BJ (cell line): ENCODE data around the gene AIP. TPM values are rescaled to one million over a fixed set of nuclear protein-coding genes. Genes with fewer than 3 reads are reported as not detected.

ENCODE experiments used
- CTCF ChIA-PET: fragments of 350-600 bp; formaldehyde crosslinking; extraction: SDS; loops from one replicate; lab custom pipeline; 2021; ENCODE audit warnings: antibody characterized with exemption, inconsistent platforms; lab: Yijun Ruan, JAX
- POLR2A ChIA-PET: fragments of 300-600 bp; sonication (Branson Sonifier 250); formaldehyde crosslinking; extraction: SDS; loops from one replicate; lab custom pipeline; 2021; ENCODE audit warnings: antibody characterized with exemption; lab: Charles Lee
- DNase-seq: peaks from one replicate; pipeline ENCODE4 v3.0.0-alpha.2; 2011; ENCODE audit warnings: low read depth
- H3K27me3 ChIP-seq: 2 replicates; pipeline ENCODE4 v1.6.0; 2011; ENCODE audit warnings: low read length; ENCODE audit not compliant: control insufficient read depth, insufficient read depth
- H3K36me3 ChIP-seq: 2 replicates; pipeline ENCODE4 v1.5.1; 2011; ENCODE audit warnings: low read length; ENCODE audit not compliant: control insufficient read depth, insufficient read depth
- H3K4me3 ChIP-seq: 2 replicates; pipeline ENCODE4 v1.5.1; 2011; ENCODE audit warnings: low read depth, mild to moderate bottlenecking, control low read depth, low read length
- polyA plus RNA-seq: library from polyadenylated mRNA; depleted of rRNA; stranded (reverse); fragments of >200 nt; gene quantifications from 2 replicates; pipeline ENCODE4 v1.2.3, GENCODE V29; 2011
- TF ChIP-seq, protein P1 (sequence below): IDR thresholded peaks from 2 replicates; pipeline ENCODE4 v1.5.1; 2011; ENCODE audit warnings: low read depth, mild to moderate bottlenecking, control low read depth, inconsistent platforms, low read length, moderate library complexity; ENCODE audit not compliant: insufficient read depth

AIP gene
- polyA plus RNA-seq, 1 experiment, result 133 TPM

DNA sequence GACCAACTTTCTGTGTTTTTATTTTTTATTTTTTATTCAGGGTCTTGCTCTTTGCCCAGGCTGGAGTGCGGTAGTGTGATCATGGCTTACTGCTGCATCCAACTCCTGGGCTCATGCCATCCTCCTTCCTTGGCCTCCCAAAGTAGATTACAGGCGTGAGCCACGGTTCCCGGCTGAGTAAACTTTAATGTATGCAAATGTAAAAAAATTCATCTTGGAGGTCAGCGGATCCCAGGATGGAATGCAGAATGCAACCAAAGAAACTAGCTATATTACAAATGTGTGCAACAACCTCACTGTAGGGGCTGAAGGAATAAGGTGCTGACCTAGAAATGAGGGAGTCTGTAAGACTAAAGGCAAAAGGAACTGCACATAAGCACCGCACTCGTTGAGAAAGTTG, 31.3 kb downstream of the AIP start:
- TF ChIP-seq, protein P1, sequence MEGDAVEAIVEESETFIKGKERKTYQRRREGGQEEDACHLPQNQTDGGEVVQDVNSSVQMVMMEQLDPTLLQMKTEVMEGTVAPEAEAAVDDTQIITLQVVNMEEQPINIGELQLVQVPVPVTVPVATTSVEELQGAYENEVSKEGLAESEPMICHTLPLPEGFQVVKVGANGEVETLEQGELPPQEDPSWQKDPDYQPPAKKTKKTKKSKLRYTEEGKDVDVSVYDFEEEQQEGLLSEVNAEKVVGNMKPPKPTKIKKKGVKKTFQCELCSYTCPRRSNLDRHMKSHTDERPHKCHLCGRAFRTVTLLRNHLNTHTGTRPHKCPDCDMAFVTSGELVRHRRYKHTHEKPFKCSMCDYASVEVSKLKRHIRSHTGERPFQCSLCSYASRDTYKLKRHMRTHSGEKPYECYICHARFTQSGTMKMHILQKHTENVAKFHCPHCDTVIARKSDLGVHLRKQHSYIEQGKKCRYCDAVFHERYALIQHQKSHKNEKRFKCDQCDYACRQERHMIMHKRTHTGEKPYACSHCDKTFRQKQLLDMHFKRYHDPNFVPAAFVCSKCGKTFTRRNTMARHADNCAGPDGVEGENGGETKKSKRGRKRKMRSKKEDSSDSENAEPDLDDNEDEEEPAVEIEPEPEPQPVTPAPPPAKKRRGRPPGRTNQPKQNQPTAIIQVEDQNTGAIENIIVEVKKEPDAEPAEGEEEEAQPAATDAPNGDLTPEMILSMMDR, result no peak

DNA sequence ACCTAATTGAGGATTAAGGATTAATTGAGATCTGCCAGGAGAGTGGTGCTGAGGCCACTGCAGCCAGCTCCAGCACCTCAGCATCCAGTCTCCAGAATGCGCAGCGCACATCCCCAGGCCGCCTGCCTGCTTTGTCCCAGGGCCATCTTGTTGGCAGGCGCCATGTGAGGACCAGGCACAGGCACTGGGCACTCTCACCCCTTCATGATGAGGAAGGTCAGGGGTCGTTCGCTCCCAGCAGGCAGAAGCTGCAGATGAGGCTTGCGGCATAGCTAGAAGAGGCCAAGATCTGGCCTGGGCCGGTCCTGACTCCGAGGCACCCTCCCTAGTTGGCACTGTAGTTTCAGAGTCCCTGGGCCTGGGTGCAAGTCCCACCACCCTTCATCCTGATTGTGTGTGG, 34.0 kb downstream of the AIP start:
- 0 out of 2 replicates have a peak, but pooled peaks cover 3% of the 10 kb centered on the region for H3K27me3 ChIP-seq
- no peak overlapping the region for H3K4me3 ChIP-seq
- H3K36me3 ChIP-seq, result no peaks in the 10 kb centered on the region
- ChIA-PET POLR2A (no interaction called here), CTCF (no interaction called here)
- DNase-seq, result no peak
- TF ChIP-seq, protein P1, result no peak

More for the DNA sequence above, 31.3 kb downstream of the AIP start:
- peaks cover 3% of the 10 kb centered on the region; the same call in 1 of the 2 replicates for H3K27me3 ChIP-seq
- H3K4me3 ChIP-seq, result no peak overlapping the region
- ChIA-PET CTCF (interaction anchor here (1.1 to 1.8 kb wide), 2 partner anchors 12 to 113 kb away, joined by 3 to 4 read pairs; partner anchors contain the start of gene PPP1CA), POLR2A (no interaction called here)
- DNase-seq, result no peak
- H3K36me3 ChIP-seq, result no peaks in the 10 kb centered on the region

DNA sequence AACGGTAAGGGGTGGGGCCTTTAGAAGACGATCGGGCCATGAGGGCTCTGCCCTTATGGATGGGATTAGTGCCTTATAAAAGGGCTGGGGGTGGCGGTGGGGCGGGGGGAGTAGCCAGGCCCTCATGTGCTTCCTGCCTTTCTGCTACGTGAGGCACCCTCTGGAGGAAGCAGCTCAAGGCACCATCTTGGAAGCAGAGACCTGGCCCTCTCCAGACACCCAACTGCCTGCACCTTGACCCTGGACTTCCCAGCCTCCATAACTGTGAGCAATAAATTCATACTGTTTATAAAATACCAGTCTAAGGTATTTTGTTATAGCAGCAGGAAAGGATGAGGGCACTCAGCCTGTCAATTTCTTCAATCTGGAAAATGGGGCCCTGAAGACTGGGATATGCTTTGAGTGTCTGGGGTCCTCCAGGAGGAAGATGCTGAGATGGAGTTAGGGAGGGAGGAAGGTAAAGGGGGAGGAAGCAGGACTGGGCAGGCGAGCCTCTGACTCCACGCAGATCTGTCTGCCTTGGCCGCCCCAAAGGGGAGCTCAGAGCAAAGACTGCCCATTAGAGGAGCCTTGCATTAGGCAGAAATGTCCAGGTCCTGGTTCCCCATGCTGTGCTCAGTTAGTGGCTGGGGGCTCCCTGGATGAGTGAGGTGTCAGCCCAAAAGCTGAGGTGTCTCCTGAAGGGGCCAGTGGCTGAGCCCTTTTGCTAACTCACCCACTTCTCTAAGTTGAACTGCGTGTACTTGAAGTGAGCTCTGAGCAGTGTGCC, 35.1 kb downstream of the AIP start:
- POLR2A ChIA-PET, result no interaction called here
- Histone ChIP-seq H3K36me3 (no peaks in the 10 kb centered on the region), H3K4me3 (no peak overlapping the region)

DNA sequence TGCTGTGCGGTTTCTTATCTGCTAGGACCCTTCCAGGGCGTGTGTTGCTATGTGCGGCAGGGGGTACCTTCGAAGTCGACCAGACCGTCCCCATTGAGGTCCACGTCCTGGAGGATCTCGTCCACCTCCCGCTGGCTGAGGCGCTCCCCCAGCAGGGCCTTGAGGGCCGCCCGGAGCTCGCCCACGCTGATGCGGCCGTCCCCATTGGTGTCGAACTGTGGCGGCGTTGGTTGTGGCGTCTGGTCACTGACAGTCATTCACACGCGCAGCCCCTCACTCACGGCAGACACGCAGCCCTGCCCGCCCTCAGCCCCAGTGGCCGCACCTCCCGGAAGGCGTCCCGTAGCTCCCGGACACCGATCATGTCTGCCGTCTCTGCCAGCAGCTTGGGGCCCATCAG, 36.9 kb downstream of the AIP start:
- ChIA-PET POLR2A (no interaction called here), CTCF (no interaction called here)
- TF ChIP-seq, protein P1, result no peak
- 0 out of 2 replicates have a peak, but pooled peaks cover 1% of the 10 kb centered on the region for H3K27me3 ChIP-seq
- H3K36me3 ChIP-seq, result no peaks in the 10 kb centered on the region
- no peak for DNase-seq
- no peak overlapping the region for H3K4me3 ChIP-seq

More for the DNA sequence above, 35.1 kb downstream of the AIP start:
- 0 out of 2 replicates have a peak, but pooled peaks cover 1% of the 10 kb centered on the region for H3K27me3 ChIP-seq
- TF ChIP-seq, protein P1, result no peak
- CTCF ChIA-PET, result no interaction called here
- no peak for DNase-seq

DNA sequence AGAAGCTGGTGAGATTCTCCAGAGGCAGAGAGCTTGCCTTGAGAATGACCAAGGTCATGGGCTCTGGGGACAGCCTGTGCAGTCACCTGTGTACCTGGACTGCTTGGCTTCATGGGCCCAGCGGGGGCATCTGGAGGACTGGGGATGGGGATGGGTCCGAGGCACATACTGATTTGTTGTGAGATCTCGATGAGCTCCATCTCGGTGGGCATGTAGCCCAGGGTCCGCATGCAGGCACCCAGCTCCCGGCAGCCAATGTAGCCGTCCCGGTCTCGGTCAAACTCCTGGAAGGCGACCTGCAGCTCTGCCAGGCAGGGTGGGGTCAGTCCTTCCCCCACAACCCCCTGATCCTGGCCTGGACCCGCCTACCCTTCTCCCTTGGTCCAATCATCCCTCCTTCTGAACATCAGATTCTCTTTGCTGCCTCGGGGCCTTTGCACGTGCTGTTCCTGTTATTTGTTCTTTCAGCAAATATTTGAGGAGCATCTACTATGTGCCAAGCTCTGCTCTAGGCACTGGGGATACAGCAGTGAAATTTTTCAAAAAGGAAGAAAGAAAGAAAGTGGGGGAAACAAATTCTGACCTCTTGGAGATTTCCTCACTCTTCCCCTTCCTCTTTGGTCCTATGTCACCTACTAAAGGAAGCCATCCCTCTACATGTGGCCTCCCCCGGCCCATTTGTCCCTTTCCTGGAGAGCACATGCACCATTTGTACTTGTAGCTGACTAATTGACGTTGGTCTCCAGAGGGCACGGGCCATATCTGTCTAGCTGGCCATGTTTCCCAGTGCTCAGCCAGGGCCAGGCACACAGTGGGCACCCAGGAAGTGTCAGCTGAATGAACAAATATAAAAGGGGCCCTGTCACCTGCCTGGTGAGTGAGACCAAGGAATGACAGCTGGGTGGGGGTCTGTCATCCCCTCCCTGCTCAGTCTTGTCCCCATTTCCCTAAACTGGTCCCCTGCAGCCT, 38.3 kb downstream of the AIP start:
- H3K4me3 ChIP-seq, result no peak overlapping the region
- ChIA-PET CTCF (no interaction called here), POLR2A (no interaction called here)
- H3K27me3 ChIP-seq, result 0 out of 2 replicates have a peak, but pooled peaks cover 1% of the 10 kb centered on the region
- TF ChIP-seq, protein P1, result no peak
- DNase-seq, result no peak
- no peaks in the 10 kb centered on the region for H3K36me3 ChIP-seq
